ENCODE data around the gene GLP2R.

DNA sequence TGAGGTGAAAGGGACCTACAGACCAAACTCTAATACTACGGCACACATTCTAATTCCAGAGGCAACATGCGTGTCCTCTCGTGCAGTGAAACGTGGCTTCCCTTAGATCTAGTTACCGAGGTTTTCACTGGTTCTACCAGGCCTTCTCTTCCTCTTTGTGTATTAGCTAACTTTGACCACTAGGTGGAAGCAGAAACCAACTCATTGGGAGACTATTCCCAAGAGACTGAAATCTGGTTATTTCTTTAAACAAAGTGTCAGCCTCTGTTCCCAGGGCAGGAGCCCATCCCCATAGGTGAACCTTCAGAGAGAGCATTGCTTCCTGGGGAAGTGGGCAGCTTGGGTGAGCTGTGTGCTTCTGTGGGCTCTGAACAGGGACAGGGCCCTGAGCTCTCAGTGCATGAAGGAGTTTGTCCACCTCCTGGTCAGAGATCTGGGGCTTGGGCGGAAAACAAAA lies 99.0 kb downstream of the GLP2R start:
- TF ChIP-seq CTCF (IDR thresholded peaks at IDR 0.05; ENCODE audit: insufficient read depth, low read length, poor library complexity, severe bottlenecking) (peak; percentile 50), EZH2phosphoT487 (conservative IDR thresholded peaks at IDR 0.05; ENCODE audit: low read length) (no peak)
